Posterior cingulate gyrus (tissue), 11 donors: Measurements from ENCODE around the gene ADGRB3.
A peak's percentile ranks its signal among the peaks of the same experiment; 100 is the strongest.

Source experiments
- DNase-seq, 10 donors: peaks; one replicate each; pipeline versions ENCODE4 v3.0.0 to v3.0.0-alpha.2; 2020 to 2021; ENCODE audit warnings: mixed read lengths in 3 of 10
- intact Hi-C: fragments of 100-400 bp; cut with DNase I; formaldehyde crosslinking; loops from one replicate; pipeline ENCODE4 v1.15.1; 2023

The ADGRB3 gene

GRCh38 chr6:68693271-68693670 is 58.2 kb downstream of the ADGRB3 start:
- intact Hi-C loops, result no loop called here
- no peak for DNase-seq

GRCh38 chr6:68695403-68695802 is 60.3 kb downstream of the ADGRB3 start:
- no peak for DNase-seq
- intact Hi-C loops, result no loop called here

GRCh38 chr6:68695838-68696237 is 60.8 kb downstream of the ADGRB3 start:
- no peak for DNase-seq
- intact Hi-C loops, result no loop called here

DNA sequence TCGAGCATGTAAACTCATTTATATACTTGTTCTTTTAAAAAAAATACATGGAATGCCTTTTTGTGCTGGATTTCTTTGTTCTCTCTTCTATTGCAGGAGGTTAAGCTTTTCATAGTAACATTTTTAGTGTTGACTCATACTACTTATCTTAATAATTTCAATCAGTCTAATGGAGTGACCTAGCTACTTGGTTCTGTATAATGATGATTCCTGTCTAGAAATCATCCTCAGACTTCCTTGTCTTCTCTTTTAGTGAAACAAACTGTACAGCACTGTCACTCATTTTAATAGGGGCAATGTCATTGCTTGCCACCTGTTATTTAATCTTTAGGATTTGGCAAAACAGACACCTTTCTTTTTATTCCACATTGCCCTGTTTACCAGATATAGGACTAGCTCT is 62.3 kb downstream of the ADGRB3 start:
- intact Hi-C loops, result no loop called here

GRCh38 chr6:68701159-68701558 is 66.1 kb downstream of the ADGRB3 start:
- intact Hi-C loops, result no loop called here
- no peak for DNase-seq

More for the DNA sequence above, 62.3 kb downstream of the ADGRB3 start:
- DNase-seq, result no peak

DNA sequence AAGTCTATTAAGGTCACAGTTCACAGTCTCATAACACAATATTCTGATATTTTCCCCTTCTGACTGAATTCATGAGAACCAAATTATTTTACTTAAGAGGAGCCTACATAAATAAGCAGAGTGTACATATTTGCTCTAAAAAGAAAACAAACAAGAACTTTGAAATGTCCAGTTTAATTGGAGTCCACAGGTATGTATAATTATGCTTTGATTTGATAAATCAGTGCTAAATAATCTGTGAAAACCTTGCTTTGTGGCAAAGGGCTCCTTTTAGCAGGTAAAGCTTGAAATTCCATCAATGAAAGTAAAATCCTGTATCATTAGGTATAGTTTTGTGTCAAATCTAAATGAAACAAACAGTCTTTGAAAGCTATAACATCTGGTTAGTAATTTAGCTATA is 69.4 kb downstream of the ADGRB3 start:
- DNase-seq, result no peak
- intact Hi-C loops, result no loop called here

DNA sequence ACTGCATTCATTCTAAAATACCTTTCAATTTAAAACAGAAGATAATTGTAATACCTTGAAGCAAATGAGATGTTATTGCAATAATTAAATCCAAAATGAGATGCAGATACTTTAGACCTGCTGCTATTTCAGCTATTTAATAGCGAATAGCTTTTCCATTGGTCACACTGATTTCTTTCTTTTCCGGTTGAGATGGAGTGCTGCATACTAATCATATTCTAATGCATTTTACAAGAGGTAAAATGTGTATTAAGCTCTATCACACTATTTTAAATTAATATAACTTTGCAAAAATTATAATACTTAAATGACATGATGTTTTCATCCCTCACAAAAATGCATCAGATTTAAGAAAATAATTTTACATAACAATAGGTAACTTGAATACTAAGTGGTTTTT is 74.0 kb downstream of the ADGRB3 start:
- DNase-seq, result no peak
- intact Hi-C loops, result loop anchor here (5.0 kb wide), 1 partner anchor 52 kb away; no protein-coding TSS in a partner anchor

DNA sequence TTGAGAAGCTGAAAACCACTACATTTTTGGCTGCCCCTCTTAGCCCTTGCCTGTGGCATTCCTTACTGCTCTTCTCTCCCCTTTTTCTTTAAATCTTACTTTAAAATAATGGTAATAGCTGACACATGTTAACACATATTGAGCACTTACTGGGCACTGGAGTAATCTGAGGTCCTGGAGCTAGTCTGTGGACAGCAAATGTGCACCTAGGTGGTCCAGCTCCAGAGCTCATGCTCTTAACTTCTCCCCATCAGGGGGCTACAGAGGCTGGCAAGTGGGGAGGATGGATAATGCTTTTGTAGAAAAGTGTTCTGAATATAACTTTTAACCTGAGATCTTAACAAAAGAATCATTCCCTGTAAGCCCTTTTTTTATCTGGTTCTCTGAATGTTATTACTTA is 74.8 kb downstream of the ADGRB3 start:
- peak in 2 of 10 donors; percentile 12 to 39 for DNase-seq
- intact Hi-C loops, result loop anchor here (2.0 to 5.0 kb wide), 2 partner anchors 15 to 53 kb away; no protein-coding TSS in a partner anchor

DNA sequence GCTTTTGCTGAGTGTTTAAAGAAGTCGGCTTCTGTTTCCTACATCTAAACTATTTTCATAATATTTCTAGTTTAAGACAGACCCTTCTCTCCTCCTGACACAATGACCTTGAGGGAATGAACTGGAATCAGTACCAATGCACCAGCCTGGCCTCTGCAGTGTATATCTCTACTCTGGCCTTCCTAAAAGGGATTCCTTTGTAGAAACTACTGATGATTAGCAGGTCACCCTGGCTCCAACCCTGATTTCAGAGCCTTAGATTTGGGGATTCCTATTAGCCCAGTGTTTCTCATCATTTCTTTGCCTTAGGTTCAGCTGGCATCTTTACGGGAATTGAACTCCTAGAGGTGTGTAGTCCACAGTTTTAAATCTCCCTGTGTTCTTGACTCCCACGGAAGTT is 75.4 kb downstream of the ADGRB3 start:
- intact Hi-C loops, result loop anchor here (2.0 kb wide), 1 partner anchor 14 kb away; no protein-coding TSS in a partner anchor

GRCh38 chr6:68710916-68711315 is 75.8 kb downstream of the ADGRB3 start:
- intact Hi-C loops, result loop anchor here (2.0 kb wide), 1 partner anchor 14 kb away; no protein-coding TSS in a partner anchor
- no peak for DNase-seq

More for the DNA sequence above, 75.4 kb downstream of the ADGRB3 start:
- DNase-seq, result no peak

GRCh38 chr6:68711386-68712000 is 76.4 kb downstream of the ADGRB3 start:
- intact Hi-C loops, result loop anchor here (2.0 kb wide), 1 partner anchor 13 kb away; no protein-coding TSS in a partner anchor
- DNase-seq, result no peak

DNA sequence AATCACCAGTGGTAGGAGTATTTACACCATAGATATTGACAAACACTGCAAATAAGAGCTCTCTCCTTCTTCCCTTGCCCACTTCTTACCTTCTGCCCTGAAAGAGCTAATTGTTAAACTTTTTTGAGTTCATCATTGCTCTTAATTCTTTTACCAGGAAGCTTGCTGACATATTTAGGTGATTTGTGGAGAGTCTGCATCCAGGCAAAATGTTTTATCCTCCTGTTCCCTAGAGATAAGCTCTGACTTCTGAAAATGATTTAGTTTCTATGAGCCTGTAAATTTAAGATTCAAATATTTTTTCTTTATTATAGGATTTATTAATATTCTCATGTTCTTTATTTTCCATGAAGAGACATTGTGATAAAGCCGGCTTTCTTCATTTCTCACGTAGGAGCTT is 81.5 kb downstream of the ADGRB3 start:
- intact Hi-C loops, result no loop called here
- no peak for DNase-seq

- peak in 4 of 10 donors; percentile 15 to 58 (median 40) for DNase-seq
- intact Hi-C loops, result no loop called here
Measured at GRCh38 chr6:68718385-68719073, 83.4 kb downstream of the ADGRB3 start.

GRCh38 chr6:68719761-68720160 is 84.7 kb downstream of the ADGRB3 start:
- intact Hi-C loops, result loop anchor here (10.0 kb wide), 1 partner anchor 75 kb away; no protein-coding TSS in a partner anchor
- DNase-seq, result no peak

DNA sequence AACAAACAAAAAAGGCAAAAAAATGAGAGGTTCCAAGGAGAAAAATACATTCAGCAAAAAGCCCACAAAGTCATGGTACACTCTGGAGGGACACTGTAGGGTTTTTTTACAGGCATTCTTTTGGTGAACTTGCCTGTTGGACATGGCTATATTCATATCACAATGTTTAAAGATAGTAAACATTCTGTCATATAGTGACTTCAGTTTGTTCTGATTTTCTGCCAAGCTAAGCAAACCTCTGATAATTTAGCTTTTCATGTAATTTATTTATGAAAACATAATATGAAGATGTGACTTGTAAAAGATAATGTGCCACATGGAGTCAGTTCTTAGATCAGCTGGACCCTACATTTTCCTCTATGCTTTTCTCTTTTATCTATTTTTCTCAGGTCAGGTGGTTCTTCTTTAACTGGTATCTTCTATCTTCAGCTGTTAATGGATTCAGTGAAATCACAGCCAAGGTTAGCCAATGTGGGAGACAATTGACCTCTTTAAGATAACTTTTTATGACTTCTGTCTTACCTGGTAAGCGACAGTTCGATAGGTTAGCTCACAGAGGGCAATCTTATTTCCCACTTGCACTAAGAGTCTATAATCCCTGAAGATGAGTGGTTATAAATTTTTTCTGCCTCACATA is 87.9 kb downstream of the ADGRB3 start:
- intact Hi-C loops, result loop anchor here (10.0 kb wide), 1 partner anchor 78 kb away; no protein-coding TSS in a partner anchor
- DNase-seq, result no peak

- intact Hi-C loops, result loop anchor here (2.0 to 10.0 kb wide), 2 partner anchors 13 to 79 kb away; no protein-coding TSS in a partner anchor
- DNase-seq, result no peak
Measured at GRCh38 chr6:68724060-68724459, 89.0 kb downstream of the ADGRB3 start.

DNA sequence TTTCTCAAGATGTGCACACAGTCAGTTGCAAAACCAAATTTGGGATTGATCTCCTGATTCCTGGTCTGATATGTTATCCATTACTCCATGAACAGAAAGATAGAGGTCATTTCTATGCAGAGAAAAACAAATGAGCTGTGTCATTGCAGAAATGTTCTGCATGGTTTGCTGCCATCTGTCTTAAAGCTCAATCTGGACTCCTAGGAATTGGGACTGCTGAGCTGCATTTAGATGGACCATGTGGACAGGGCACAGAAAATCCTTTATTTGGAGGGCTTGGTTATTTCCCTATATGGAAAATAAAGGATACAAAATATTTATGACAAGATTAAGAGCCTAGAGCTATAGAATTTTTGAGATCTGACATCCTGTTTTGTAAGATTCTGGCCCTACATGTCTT is 91.3 kb downstream of the ADGRB3 start:
- intact Hi-C loops, result loop anchor here (5.0 to 10.0 kb wide), 2 partner anchors 51 to 82 kb away; no protein-coding TSS in a partner anchor
- DNase-seq, result peak in 1 of 10 donors; percentile 17

DNA sequence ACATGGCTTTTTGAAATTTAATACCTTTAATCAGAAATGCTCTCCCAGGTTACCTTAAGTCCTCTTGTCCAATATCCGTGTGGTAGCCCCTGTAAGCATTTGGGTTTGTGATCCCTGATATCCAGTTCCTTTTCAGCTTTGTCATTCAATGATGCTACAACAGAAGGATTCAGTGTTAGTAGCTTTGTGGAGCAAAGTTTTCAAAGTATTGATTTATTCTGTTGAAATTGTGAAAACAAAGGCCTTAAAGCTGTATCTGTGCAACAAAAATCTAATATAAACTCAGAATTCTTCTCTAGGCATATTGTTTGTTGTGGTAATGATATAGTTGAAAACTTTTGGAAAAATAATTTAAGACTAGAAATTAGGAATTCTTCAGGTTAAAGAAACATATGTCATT is 91.9 kb downstream of the ADGRB3 start:
- no peak for DNase-seq

DNA sequence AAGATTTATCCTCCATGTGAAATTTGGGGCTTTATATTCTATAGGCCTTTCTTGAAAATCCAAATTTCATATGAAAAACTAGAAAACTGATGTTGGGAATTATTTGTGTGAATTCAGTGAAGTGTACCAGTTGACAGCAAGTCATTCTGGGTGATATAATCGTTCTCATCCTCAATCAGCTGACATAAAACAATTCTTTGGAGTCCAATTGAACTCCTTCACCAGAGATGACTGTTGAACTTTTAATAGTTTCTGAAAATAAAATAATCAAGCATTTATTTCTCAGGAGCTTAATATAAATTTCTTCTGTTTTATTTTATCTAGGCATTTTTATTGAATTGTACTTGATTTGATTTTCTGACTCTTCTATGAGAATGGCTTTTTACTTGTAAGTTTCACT is 92.6 kb downstream of the ADGRB3 start:
- intact Hi-C loops, result loop anchor here (5.0 to 10.0 kb wide), 2 partner anchors 50 to 83 kb away; no protein-coding TSS in a partner anchor
- no peak for DNase-seq

More for the DNA sequence above, 91.9 kb downstream of the ADGRB3 start:
- intact Hi-C loops, result loop anchor here (5.0 to 10.0 kb wide), 2 partner anchors 50 to 82 kb away; no protein-coding TSS in a partner anchor

DNA sequence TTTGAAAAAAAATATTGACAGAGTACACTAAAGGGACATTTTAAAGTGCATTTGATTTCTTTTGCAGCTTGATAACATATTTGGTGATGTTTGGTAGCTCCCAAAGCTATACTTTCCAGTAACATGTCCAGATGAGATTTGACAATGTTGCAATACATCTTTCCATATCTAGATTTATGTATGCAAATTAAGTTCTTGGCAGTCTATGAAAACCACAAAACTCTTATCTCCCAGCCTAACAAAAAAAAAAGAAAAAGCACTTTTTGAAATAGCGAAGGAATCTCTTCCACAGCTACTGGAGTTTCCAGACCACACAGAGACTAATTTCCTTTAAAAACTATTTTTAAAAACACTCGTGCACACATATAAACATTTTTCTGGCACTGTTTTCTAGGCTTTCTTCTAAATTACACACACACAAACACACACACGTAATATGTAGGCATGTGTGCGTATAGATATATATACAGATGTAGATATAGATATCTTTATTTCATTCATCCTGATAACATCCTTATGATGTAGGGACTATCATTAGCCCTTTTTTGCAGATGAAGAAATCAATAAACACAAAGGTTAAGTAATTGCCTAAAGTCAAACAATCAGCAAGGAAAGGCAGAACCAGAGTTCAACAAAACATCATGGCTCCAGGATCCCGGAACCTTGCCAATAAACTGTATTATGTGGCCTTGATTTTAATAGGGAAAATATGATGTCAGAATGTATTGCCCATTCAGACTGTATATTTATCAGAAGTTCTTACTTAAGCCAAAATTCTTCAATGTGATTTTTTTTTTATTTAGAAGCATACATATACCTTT is 93.3 kb downstream of the ADGRB3 start:
- no peak for DNase-seq
- intact Hi-C loops, result loop anchor here (5.0 to 10.0 kb wide), 2 partner anchors 49 to 84 kb away; no protein-coding TSS in a partner anchor
